Activated CD4-positive, alpha-beta T cell treated with anti-CD3 and anti-CD28 coated beads, Interleukin-2, amount 10 ng/mL, durations not matched to agents 7 days and 5 days (primary cell): ENCODE data around the gene PLCZ1. TPM values are rescaled to one million over a fixed set of nuclear protein-coding genes. Genes with fewer than 3 reads are reported as not detected.

Experiments
- CTCF ChIA-PET: fragments of 350-600 bp; sonication (Branson Sonifier 250); formaldehyde crosslinking; loops from one replicate; lab custom pipeline; 2021; ENCODE audit warnings: antibody characterized with exemption; lab: Charles Lee
- POLR2A ChIA-PET: fragments of 350-600 bp; sonication (Branson Sonifier 250); formaldehyde crosslinking; loops from one replicate; lab custom pipeline; 2021; ENCODE audit warnings: antibody characterized with exemption; lab: Charles Lee
- DNase-seq: peaks from one replicate; pipeline ENCODE4 v3.0.0-alpha.2; 2020
- H3K27ac Mint-ChIP-seq: one replicate; pipeline ENCODE4 v1.8.0; 2021; ENCODE audit warnings: mild to moderate bottlenecking, moderate library complexity, mixed read lengths
- H3K27me3 Mint-ChIP-seq: one replicate; pipeline ENCODE4 v1.8.0; 2021; ENCODE audit warnings: mixed read lengths
- H3K36me3 Mint-ChIP-seq: one replicate; pipeline ENCODE4 v1.8.0; 2021; ENCODE audit warnings: low read depth, mixed read lengths
- H3K4me1 Mint-ChIP-seq: one replicate; pipeline ENCODE4 v1.8.0; 2021; ENCODE audit warnings: mixed read lengths
- H3K4me3 Mint-ChIP-seq: one replicate; pipeline ENCODE4 v1.8.0; 2021; ENCODE audit warnings: mild to moderate bottlenecking, moderate library complexity, mixed read lengths
- H3K9me3 Mint-ChIP-seq: one replicate; pipeline ENCODE4 v1.8.0; 2021; ENCODE audit warnings: mixed read lengths
- total RNA-seq, 2 experiments: library from RNA; stranded (reverse); gene quantifications; one replicate each; pipeline ENCODE4 v1.2.3, GENCODE V29; 2021

PLCZ1 gene
- total RNA-seq, 2 experiments from 2014 or later = not detected

- H3K27ac Mint-ChIP-seq = no peak overlapping the region
- DNase-seq = no peak
- POLR2A ChIA-PET = no interaction called here
- CTCF ChIA-PET = no interaction called here
- no peaks in the 10 kb centered on the region for H3K4me1 Mint-ChIP-seq
- H3K9me3 Mint-ChIP-seq = no peaks in the 10 kb centered on the region
- no peaks in the 10 kb centered on the region for H3K27me3 Mint-ChIP-seq
- no peaks in the 10 kb centered on the region for H3K36me3 Mint-ChIP-seq
- no peak overlapping the region for H3K4me3 Mint-ChIP-seq
Measured at GRCh38 chr12:18646286-18646890, 91.4 kb downstream of the PLCZ1 start.

GRCh38 chr12:18644564-18644963, 93.2 kb downstream of the PLCZ1 start:
- Mint-ChIP-seq H3K27me3 (no peaks in the 10 kb centered on the region), H3K27ac (no peak overlapping the region), H3K4me3 (no peak overlapping the region), H3K36me3 (no peaks in the 10 kb centered on the region), H3K9me3 (no peaks in the 10 kb centered on the region), H3K4me1 (no peaks in the 10 kb centered on the region)
- no peak for DNase-seq
- POLR2A ChIA-PET = no interaction called here
- CTCF ChIA-PET = interaction anchor here (1.5 kb wide), 1 partner anchor 9 kb away, joined by 4 read pairs; no protein-coding TSS in a partner anchor

GRCh38 chr12:18643681-18644080, 94.1 kb downstream of the PLCZ1 start:
- no peak overlapping the region for H3K27ac Mint-ChIP-seq
- ChIA-PET CTCF (interaction anchor here (0.6 kb wide), 1 partner anchor 677 kb away, joined by 3 read pairs; no protein-coding TSS in a partner anchor), POLR2A (no interaction called here)
- no peak overlapping the region for H3K4me3 Mint-ChIP-seq
- no peaks in the 10 kb centered on the region for H3K9me3 Mint-ChIP-seq
- H3K36me3 Mint-ChIP-seq = no peaks in the 10 kb centered on the region
- DNase-seq = no peak
- no peaks in the 10 kb centered on the region for H3K4me1 Mint-ChIP-seq
- H3K27me3 Mint-ChIP-seq = no peaks in the 10 kb centered on the region

GRCh38 chr12:18640321-18640955, 97.4 kb downstream of the PLCZ1 start:
- H3K9me3 Mint-ChIP-seq = peaks cover 3% of the 10 kb centered on the region
- H3K36me3 Mint-ChIP-seq = no peaks in the 10 kb centered on the region
- H3K4me3 Mint-ChIP-seq = no peak overlapping the region
- no peak overlapping the region for H3K27ac Mint-ChIP-seq
- H3K4me1 Mint-ChIP-seq = no peaks in the 10 kb centered on the region
- CTCF ChIA-PET = no interaction called here
- POLR2A ChIA-PET = no interaction called here
- H3K27me3 Mint-ChIP-seq = no peaks in the 10 kb centered on the region
- no peak for DNase-seq

- no peaks in the 10 kb centered on the region for H3K36me3 Mint-ChIP-seq
- ChIA-PET POLR2A (no interaction called here), CTCF (no interaction called here)
- no peaks in the 10 kb centered on the region for H3K4me1 Mint-ChIP-seq
- DNase-seq = no peak
- H3K4me3 Mint-ChIP-seq = no peak overlapping the region
- peaks cover 6% of the 10 kb centered on the region for H3K9me3 Mint-ChIP-seq
- no peak overlapping the region for H3K27ac Mint-ChIP-seq
- H3K27me3 Mint-ChIP-seq = no peaks in the 10 kb centered on the region
Measured at GRCh38 chr12:18634382-18634781, 103.4 kb downstream of the PLCZ1 start.

Other genes starting within 250 kb of the PLCZ1 start
- gene CAPZA3, start 107 bp upstream of the PLCZ1 start, total RNA-seq = not detected